ENCODE data around the gene RPP25.

RPP25 gene

DNA sequence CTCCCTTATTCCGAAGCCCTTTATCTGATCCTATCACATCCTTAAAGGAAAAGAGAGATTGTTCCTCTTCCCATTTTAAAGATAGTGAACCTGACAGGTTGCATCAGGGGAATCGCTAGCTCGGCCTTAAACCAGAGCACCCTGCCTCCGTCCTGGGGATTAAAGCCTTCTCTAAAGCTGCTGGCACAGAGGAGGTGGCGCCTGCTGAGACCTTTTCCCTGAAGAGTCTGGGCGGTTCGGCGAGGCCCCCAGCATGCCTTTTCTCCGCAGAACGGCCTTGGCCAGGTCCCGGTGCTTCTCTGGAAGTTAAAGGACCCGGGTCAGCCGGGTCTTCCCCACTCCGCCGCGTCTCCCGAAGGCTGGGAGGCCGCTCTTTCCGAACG is 50.5 kb downstream of the RPP25 start:
- H4K20me1 ChIP-seq, result peaks cover 0 to 35% (median 0%) of the 10 kb centered on the region in 11 experiments; a peak in 8 of 22 replicates
- H3K36me3 ChIP-seq, result peaks cover 33 to 54% (median 43%) of the 10 kb centered on the region in 11 experiments
- H3K27ac ChIP-seq, result peak overlapping the region; percentile 79 to 94 (median 88)
- TF ChIP-seq Cebpa-rat (IDR thresholded peaks at IDR 0.05), result no peak
- peak overlapping the region; percentile 85 to 96 (median 89) for H3K4me3 ChIP-seq
- H3K9me3 ChIP-seq (replicated peaks in 1 of 11), result no peaks in the 10 kb centered on the region
- H3K27me3 ChIP-seq, result no peaks in the 10 kb centered on the region
- H3K4me1 ChIP-seq, result peaks cover 39 to 58% (median 46%) of the 10 kb centered on the region in 10 experiments
- H3K4me2 ChIP-seq, result peak overlapping the region; percentile 74 to 98 (median 92)
- peak overlapping the region; percentile 89 to 95 (median 92) for H3K9ac ChIP-seq

All from BLaER1 treated with 17β-estradiol and CSF1 and Interleukin-3, amounts not matched to agents 10 nM and 100 nM (cell line).